Right forelimb (tissue), 1 donor: Measurements from ENCODE around the gene MRPL58.
"Not testable (repeated sequence)": the region's sequence is repeated elsewhere in the genome, so short reads cannot be mapped to it uniquely, and the experiment has no call there.

Experiments used
- DNase-seq: peaks from one replicate; pipeline ENCODE4 v3.0.0-alpha.2; 2018

The MRPL58 gene

DNA sequence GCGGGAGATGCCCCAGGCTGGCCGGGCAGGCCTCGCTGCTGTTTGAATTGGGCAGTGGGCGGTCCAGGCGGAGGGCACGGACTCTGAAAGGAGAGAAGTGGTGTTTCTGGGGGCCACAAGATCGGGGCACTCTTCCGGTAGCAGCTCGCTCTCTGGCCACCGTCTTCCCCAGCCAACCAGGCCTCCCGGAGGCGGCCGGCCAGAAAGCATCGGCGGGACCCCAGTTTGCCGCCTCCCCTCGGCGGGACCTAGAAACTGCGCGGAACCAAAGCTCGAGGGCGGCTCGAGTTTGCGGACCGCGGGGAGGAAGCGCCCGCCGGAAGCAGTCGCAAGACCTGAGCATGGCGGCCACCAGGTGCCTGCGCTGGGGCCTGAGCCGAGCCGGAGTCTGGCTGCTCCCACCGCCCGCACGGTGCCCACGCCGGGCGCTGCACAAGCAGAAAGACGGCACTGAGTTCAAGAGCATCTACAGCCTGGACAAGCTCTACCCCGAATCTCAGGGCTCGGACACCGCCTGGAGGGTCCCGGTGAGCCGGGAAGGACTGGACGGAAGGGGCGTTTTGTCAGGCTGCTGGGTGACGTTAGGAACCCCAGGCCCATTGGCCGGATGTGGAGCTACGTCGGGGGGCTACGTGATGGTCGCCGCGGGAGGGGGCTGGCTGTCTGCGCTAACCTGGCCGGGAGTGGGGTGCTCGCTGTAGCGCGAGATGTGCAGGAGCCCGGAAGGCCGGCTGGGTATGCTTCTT is at the start of gene MRPL58:
TSS of gene MRPL58 (plus strand) at position 325 of the 746 bp plus-strand sequence. CDS start at position 342, 17 bp downstream.
- peak; percentile 93 for DNase-seq

DNA sequence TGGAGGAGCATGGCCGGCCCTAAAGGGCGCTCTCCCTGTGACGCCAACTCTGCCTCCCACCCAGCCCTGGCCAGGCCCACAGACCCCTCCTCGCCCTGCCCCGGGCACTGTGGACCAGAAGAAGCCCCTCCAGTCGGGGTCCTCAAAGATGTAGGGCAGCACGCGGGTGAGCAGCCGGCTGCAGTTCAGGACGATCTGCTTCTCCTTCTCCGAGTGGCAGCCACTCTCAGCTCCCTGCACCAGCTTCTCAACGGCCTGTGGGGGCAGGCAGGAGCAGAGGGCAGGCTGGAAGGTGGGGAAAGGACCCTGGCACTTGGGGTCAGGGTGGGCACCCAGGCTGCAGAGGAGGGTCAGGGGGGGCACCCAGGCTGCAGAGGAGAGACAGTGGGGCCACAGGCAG is 48.8 kb upstream of the MRPL58 start:
- no peak for DNase-seq

GRCh38 chr17:74964246-74964761 is 48.2 kb upstream of the MRPL58 start:
- no peak for DNase-seq

DNA sequence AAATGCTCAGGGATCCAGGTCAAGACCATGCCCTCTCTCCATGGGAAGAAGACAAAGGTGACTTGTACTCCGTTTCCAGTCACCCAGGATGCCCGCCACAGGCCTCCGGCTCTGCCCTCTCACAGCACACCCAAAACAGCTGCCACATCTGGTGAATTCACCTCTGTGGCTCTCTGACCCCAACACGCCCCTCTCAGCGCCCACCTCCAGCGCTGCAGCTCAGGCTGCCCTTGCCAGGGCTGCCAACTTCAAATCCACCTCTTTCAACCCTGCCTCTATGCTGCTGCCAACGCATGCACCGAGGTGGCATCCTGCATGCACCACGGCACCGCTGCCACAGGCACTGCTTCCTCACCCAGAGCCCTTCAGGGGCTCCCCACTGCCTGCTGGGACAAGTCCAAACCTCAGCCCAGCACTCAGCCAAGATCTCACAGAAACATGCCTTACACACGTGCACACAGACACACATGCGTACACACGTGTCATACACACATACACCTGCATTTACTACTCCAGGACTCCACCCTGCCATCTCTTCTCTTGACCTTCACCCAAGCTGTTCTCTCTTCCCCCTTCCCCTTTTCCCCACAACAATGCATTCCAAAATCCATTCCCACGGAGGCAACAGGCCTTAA is 47.4 kb upstream of the MRPL58 start:
- no peak for DNase-seq

DNA sequence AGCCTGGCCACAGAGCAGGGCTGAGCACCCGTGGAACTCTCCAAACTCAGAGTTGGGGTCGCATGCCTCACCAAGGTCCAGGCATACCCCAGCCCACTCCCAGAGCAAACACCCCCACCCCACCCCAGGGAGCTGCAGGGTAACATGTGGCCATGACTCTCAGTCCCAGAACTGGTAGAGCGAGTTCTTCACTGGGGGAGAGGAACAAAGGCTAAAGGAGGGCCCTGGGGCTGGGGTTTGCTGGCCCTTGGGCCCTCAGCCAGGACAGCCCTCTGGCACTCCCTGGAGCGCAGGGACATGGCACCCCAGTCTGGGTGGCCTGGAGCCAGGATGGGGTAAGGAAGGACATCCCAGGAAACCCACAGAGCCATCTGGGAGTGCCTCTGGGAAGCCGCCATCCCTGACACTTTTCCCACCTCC is 44.1 kb upstream of the MRPL58 start:
- DNase-seq = no peak

- not testable (repeated sequence) for DNase-seq
Observed at GRCh38 chr17:74969501-74969900, 43.0 kb upstream of the MRPL58 start.

- no peak for DNase-seq
Observed at GRCh38 chr17:74970395-74970794, 42.1 kb upstream of the MRPL58 start.

GRCh38 chr17:74971069-74971841 is 41.2 kb upstream of the MRPL58 start:
- no peak for DNase-seq

GRCh38 chr17:74971842-74972106 is 40.7 kb upstream of the MRPL58 start:
- DNase-seq = no peak

DNA sequence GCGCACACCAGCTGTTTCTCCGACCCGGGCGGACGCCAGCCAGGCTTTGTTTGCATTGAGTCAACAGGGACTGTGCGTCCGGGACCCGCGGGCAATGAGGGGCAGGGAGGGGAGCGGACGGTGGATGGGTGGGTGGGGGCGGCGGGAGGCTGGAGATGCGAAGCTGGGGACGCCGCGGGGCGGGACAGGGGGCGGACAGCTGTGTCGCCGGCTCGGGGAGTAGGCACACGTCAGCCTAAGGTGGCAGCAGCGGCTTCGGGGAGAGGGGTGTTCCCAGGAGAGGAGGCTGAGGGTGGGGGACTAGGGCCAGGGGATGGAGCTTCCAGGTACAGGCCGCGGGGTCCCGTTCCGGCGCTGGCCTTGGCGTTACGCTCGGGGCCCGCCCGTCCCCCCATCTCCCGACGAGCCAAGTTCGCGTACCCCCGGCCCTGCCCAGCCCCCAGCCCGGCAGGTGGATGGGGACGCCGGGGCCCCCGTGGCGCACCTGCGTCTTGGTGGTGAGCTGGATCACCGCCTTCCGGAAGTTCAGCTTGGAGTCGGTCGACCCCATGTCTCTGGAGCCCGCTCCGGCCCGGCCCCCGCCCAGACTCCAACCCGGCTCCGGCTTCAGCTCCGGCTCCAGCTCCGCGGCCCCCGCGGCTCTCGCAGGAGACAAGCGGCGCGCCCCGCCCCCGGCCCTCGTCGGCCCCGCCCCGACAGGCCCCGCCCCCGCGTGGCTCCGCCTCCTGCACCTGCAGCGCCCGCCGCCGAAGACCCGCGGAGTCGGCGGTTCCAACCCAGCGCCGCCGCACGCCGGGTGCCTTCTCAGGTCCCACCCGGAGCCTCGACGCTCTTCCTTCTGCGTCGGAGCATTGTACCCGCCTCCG is 40.1 kb upstream of the MRPL58 start, which contains the start of gene HID1:
TSS of gene HID1 (minus strand) at position 653 of the 866 bp plus-strand sequence. CDS start at position 550, 103 bp downstream.
- no peak for DNase-seq

- no peak for DNase-seq
Observed at GRCh38 chr17:74972973-74973328, 39.5 kb upstream of the MRPL58 start.

DNA sequence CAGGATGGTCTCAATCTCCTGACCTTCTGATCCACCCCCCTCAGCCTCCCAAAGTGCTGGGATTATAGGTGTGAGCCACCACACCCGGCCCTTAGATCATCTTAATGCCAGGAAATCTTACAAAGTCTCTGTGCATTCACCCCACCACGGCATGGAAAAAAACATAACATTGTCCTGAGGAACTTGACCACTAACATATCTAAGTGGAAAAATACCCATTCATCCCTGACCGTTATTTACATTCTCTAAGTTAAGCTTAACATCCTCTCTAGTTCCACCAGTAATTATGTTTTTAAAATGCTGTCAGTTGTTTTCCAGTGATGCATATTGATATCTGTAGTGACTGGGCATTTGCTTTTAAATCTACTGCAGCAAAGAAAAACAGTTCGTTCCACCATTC is 36.5 kb upstream of the MRPL58 start:
- no peak for DNase-seq

DNA sequence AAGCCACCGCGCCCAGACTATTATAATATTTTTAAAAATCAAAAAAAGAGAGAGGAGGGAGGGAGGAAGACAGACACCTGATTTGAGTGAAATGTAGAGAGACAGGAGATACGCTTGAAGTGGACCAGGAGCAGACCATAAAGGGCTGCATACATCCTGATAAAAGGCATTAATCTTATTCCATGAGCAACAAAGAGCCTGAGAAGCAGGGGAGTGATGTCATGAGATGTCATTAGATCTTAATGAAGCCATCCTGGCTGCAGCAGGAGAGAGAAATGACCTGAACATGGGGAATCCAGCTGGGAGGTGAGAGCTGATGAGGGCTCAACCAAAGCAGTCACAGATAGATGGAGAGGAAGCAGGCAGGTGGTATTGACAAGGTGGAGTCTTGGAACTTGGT is 34.7 kb upstream of the MRPL58 start:
- DNase-seq = no peak

GRCh38 chr17:74978240-74978639 is 34.2 kb upstream of the MRPL58 start:
- no peak for DNase-seq

DNA sequence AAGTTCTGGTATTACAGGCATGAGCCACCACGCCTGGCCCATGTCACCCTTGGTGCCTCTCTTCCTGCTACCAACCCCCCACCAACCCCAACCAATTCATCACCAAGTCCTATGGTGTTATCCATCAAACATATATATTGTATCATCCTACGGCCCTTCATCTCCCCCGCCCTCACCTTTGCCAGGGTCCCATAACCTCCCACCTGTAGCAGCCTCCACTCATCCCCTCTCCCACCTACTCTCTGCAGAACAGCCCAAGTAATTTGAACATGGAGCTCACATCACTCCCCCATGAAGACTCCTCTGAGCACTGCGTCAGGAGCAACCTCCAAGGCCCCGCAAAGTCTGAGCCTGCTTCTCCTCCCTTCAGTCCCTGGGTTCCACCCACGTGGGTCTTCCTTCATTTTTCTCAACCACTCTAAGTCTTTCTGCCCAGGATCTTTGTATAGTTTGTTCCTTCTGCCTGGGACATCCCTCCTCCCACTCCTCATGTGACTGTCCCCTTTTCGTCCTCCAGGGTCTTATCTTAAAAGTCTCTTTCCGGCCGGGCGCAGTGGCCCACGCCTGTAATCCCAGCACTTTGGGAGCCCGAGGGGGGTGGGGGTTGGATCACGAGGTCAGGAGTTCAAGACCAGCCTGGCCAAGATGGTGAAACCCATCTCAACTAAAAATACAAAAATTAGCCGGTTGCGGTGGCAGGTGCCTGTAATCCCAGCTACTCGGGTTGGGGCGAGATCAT is 32.9 kb upstream of the MRPL58 start:
- DNase-seq = no peak

GRCh38 chr17:74981318-74981978 is 31.0 kb upstream of the MRPL58 start:
- no peak for DNase-seq

GRCh38 chr17:74981979-74982662 is 30.3 kb upstream of the MRPL58 start:
- DNase-seq = peak; percentile 79

DNA sequence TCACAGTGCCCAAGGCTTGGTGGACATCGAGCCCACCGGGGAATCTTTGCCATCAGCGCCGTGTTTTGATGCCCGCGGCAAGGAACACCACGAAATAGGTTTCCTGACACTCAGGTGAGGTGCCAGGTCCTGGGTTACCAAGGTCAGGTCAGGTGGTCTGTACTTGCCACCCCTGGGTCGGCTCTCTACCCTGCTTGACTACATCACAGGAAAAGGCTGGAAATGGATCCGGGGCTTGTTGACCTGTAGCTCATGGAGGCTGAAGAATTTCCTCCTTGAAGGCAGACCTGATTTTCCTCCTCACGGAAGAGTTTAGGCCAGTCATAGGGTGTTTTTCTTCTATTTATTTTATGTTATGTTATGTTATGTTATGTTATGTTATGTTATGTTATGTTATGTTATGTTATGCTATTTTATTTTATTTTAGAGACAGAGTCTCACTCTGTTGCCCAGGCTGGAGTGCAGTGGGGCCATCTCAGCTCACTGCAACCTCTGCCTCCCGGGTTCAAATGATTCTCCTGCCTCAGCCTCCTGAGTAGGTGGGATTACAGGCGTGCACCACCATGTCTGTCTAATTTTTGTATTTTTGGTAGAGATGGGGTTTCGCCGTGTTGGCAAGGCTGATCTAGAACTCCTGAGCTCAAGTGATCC is 29.7 kb upstream of the MRPL58 start:
- DNase-seq = not testable (repeated sequence)

- DNase-seq = no peak
Observed at GRCh38 chr17:74986206-74986576, 26.3 kb upstream of the MRPL58 start.

GRCh38 chr17:74987418-74987908 is 25.0 kb upstream of the MRPL58 start, which contains the start of gene CDR2L:
Gene CDR2L, plus strand, starts transcription at chr17:74987632. Its CDS starts 412 bp downstream, at chr17:74988044.
- DNase-seq = peak; percentile 96
